GM23248 (cell line): ENCODE results near the gene STKLD1.

Source experiments
- EZH2 ChIP-seq: fragments of 200-600 bp; sonication (generic); IDR thresholded peaks from 2 replicates; pipeline ENCODE4 v1.6.1; 2018; ENCODE audit warnings: antibody characterized with exemption, mild to moderate bottlenecking; ENCODE audit not compliant: insufficient read depth, poor library complexity, severe bottlenecking
- EZH2phosphoT487 ChIP-seq: fragments of 200-600 bp; sonication (generic); IDR thresholded peaks from 2 replicates; pipeline ENCODE4 v1.6.1; 2018; ENCODE audit warnings: antibody characterized with exemption, moderate library complexity, mild to moderate bottlenecking, low read depth; ENCODE audit not compliant: insufficient read depth

DNA sequence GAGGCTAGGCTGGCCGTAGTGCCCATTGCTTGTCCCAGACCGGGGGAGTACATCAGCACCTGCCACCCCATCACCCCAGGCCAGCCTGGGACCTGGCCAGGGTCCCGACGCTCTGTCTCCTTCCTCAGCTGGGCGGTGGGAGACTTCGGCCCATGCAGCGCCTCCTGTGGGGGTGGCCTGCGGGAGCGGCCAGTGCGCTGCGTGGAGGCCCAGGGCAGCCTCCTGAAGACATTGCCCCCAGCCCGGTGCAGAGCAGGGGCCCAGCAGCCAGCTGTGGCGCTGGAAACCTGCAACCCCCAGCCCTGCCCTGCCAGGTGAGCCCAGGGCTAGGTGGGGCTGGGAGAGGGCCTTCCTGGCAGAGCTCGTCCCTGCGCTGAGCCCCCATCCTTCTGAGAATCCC is 67.1 kb downstream of the STKLD1 start:
- TF ChIP-seq EZH2phosphoT487 (no peak), EZH2 (no peak)
